HL-60/S4 (cell line): ENCODE measurements around the gene HELZ2.

Experiments
- in situ Hi-C: fragments of 300-500 bp; cut with MboI; formaldehyde crosslinking; loops from 2 replicates; pipeline ENCODE4 v1.14.3; 2022; ENCODE audit warnings: low sequenced_read_pairs

The HELZ2 gene

DNA sequence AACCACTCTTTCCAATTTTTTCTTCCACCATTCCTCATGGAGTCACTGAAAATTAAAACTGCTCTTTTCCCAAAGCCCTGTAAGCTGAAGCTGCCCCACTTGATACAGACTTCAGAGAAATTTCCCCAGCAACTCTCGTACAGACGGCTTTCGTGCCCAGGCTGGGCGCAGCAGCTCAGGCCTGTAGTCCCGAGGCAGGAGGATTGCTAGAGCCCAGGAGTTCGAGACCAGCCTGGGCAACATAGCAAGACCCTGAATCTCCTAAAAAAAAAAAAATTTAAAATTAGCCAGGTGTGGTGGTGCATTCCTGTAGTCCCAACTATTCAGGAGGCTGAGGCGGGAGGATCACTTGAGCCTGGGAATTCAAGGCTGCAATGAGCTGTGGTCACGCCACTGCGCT is 46.9 kb downstream of the HELZ2 start:
- in situ Hi-C loops: no loop called here

DNA sequence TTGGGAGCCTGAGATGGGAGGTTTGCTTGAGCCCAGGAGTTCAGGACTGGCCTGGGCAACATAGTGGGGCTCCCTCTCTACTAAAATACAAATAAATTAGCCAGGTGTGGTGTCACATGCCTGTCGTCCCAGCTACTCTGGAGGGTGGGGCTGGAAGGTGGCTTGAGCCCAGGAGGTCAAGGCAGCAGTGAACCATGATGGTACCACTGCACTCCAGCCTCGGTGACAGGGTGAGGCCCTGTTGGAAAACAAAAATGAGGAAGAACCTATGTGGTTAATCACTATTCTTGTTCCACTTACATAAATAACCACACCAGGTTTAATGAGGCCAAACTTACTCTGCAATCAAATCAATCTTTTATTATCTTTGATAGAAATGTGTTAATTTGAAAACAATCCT is 48.1 kb downstream of the HELZ2 start:
- in situ Hi-C loops: no loop called here

DNA sequence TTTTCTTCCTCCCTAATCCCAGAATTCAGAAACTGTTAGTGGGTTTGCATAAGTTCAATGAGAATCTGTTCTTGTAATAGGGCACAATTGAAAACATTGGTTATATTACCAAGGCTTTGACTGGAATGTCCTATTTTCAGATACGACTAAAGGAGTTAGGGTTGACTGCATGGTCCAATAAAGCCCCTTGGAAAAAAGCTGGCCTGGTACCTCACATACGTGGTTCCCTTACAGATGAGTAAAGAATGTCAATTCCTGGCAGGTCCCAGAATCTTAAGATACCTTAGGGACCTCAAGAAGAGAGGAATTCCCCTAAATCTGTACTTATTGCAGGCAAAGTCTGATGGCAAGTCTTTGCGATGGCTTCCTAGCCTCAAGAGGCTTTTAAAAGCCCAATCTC is 48.9 kb downstream of the HELZ2 start:
- in situ Hi-C loops: no loop called here
